SK-N-SH (cell line): ENCODE results near the gene CNTNAP2. TPM values are rescaled to one million over a fixed set of nuclear protein-coding genes. Genes with fewer than 3 reads are reported as not detected.

Source experiments
- CTCF ChIA-PET: fragments of 300-600, 350-600 bp; formaldehyde crosslinking; extraction: SDS; loops from one replicate; lab custom pipeline; 2021; lab: Yijun Ruan, JAX
- POLR2A ChIA-PET: fragments of 350-600 bp; sonication (Branson Sonifier 250); formaldehyde crosslinking; extraction: SDS; loops from one replicate; lab custom pipeline; 2020; ENCODE audit warnings: antibody characterized with exemption, inconsistent platforms; lab: Yijun Ruan, JAX
- DNase-seq: peaks from one replicate; pipeline ENCODE4 v3.0.0; 2012
- H2AFZ ChIP-seq: fragments of 200-600 bp; sonication (generic); 2 replicates; pipeline ENCODE4 v1.8.1; 2016; ENCODE audit warnings: antibody characterized with exemption, mild to moderate bottlenecking, low read depth
- H3F3A ChIP-seq: fragments of 200-600 bp; sonication (generic); replicated peaks from 2 replicates; pipeline ENCODE3; 2016; ENCODE audit warnings: antibody characterized with exemption, mild to moderate bottlenecking; ENCODE audit not compliant: insufficient read depth
- H3K27ac ChIP-seq, 2 experiments: fragments of 200-500 bp in 1 of 2; fragments of 200-600 bp in 1 of 2; sonication (Bioruptor generic) in 1 of 2; sonication (generic), shearing (Covaris generic) in 1 of 2; 2 replicates each; pipeline versions ENCODE4 v1.5.1 to v1.6.1; 2014 to 2016; ENCODE audit warnings: low read depth in 2 of 2, inconsistent platforms in 1 of 2, low read length in 1 of 2, mild to moderate bottlenecking in 1 of 2, mixed read lengths in 1 of 2
- H3K27me3 ChIP-seq: fragments of 200-600 bp; sonication (generic), shearing (Covaris generic); 2 replicates; pipeline ENCODE4 v1.6.1; 2016; ENCODE audit warnings: mixed run types; ENCODE audit not compliant: insufficient read depth
- H3K36me3 ChIP-seq, 2 experiments: fragments of 200-500 bp in 1 of 2; fragments of 200-600 bp in 1 of 2; sonication (Bioruptor generic) in 1 of 2; sonication (generic) in 1 of 2; replicated peaks in 1 of 2; 2 replicates each; pipeline versions ENCODE3 to v1.5.1; 2014 to 2016; ENCODE audit warnings: low read length in 1 of 2, mild to moderate bottlenecking in 1 of 2; ENCODE audit not compliant: insufficient read depth in 2 of 2, control insufficient read depth in 1 of 2
- H3K4me1 ChIP-seq, 2 experiments: fragments of 200-500 bp in 1 of 2; fragments of 200-600 bp in 1 of 2; sonication (Bioruptor generic) in 1 of 2; sonication (generic), shearing (Covaris generic) in 1 of 2; 2 replicates each; pipeline versions ENCODE4 v1.5.1 to v1.6.1; 2014 to 2016; ENCODE audit warnings: low read depth in 1 of 2, low read length in 1 of 2, mixed run types in 1 of 2; ENCODE audit not compliant: insufficient read depth in 2 of 2, control insufficient read depth in 1 of 2
- H3K4me2 ChIP-seq: fragments of 200-600 bp; sonication (generic), shearing (Covaris generic); 2 replicates; pipeline ENCODE4 v1.6.1; 2017; ENCODE audit warnings: mixed run types
- H3K4me3 ChIP-seq, 2 experiments: fragments of 200-500 bp in 1 of 2; fragments of 200-600 bp in 1 of 2; sonication (Bioruptor generic) in 1 of 2; sonication (generic), shearing (Covaris generic) in 1 of 2; 2 replicates each; pipeline versions ENCODE4 v1.5.1 to v1.8.1; 2014 to 2016; ENCODE audit warnings: low read depth in 2 of 2, inconsistent platforms in 1 of 2, low read length in 1 of 2, mild to moderate bottlenecking in 1 of 2, mixed read lengths in 1 of 2, moderate library complexity in 1 of 2
- H3K79me2 ChIP-seq: fragments of 200-600 bp; sonication (generic); 2 replicates; pipeline ENCODE4 v1.8.1; 2017; ENCODE audit warnings: mild to moderate bottlenecking; ENCODE audit not compliant: insufficient read depth
- H3K9ac ChIP-seq: fragments of 200-600 bp; sonication (generic); 2 replicates; pipeline ENCODE4 v1.6.1; 2017; ENCODE audit warnings: mixed run types
- H3K9me2 ChIP-seq: fragments of 200-600 bp; sonication (generic); 2 replicates; pipeline ENCODE4 v1.6.1; 2017; ENCODE audit warnings: mixed run types
- H3K9me3 ChIP-seq: fragments of 200-600 bp; sonication (generic); 2 replicates; pipeline ENCODE4 v1.6.1; 2017; ENCODE audit warnings: mixed run types, mild to moderate bottlenecking, moderate library complexity
- H4K20me1 ChIP-seq: fragments of 200-600 bp; sonication (generic); 2 replicates; pipeline ENCODE4 v1.6.1; 2017; ENCODE audit warnings: mild to moderate bottlenecking, mixed run types; ENCODE audit not compliant: insufficient read depth
- CHD2 ChIP-seq: fragments of 150-350 bp; IDR thresholded peaks from 2 replicates; pipeline ENCODE4 v1.6.1; 2018; ENCODE audit warnings: low read length; ENCODE audit not compliant: partially characterized antibody
- ELF1 ChIP-seq: IDR thresholded peaks from 2 replicates; pipeline ENCODE4 v1.4.0; 2012
- EZH2phosphoT487 ChIP-seq: fragments of 200-600 bp; sonication (generic); IDR thresholded peaks from 2 replicates; pipeline ENCODE4 v1.6.1; 2017; ENCODE audit warnings: low read depth, mixed run types, mild to moderate bottlenecking, antibody characterized with exemption, moderate library complexity, borderline replicate concordance
- FOXJ3 ChIP-seq: sonication (generic); formaldehyde crosslinking; IDR thresholded peaks from 2 replicates; pipeline ENCODE4 v1.5.1; 2020; ENCODE audit warnings: mild to moderate bottlenecking, missing genetic modification reagents
- FOXM1 ChIP-seq: IDR thresholded peaks from 2 replicates; pipeline ENCODE4 v1.4.0; 2012; ENCODE audit warnings: low read depth, mild to moderate bottlenecking
- GABPA ChIP-seq: IDR thresholded peaks from 2 replicates; pipeline ENCODE4 v1.4.0; 2012; ENCODE audit warnings: low read depth, mild to moderate bottlenecking
- MEF2A ChIP-seq: IDR thresholded peaks from 2 replicates; pipeline ENCODE4 v1.4.0; 2012; ENCODE audit warnings: low read depth, borderline replicate concordance
- MXI1 ChIP-seq: IDR thresholded peaks from 2 replicates; pipeline ENCODE4 v1.6.1; 2012; ENCODE audit warnings: mild to moderate bottlenecking, low read depth, low read length, improper control_type of control experiment
- NFIC ChIP-seq: IDR thresholded peaks from 2 replicates; pipeline ENCODE4 v1.4.0; 2012; ENCODE audit warnings: borderline replicate concordance
- PBX3 ChIP-seq: IDR thresholded peaks from 2 replicates; pipeline ENCODE4; 2012
- POLR2AphosphoS5 ChIP-seq: IDR thresholded peaks from 2 replicates; pipeline ENCODE4 v1.6.1; 2012; ENCODE audit warnings: low read depth, low read length
- RAD21 ChIP-seq: IDR thresholded peaks from 2 replicates; pipeline ENCODE4 v1.6.1; 2012; ENCODE audit warnings: mild to moderate bottlenecking, low read length
- RCOR1 ChIP-seq: fragments of 150-350 bp; IDR thresholded peaks from 2 replicates; pipeline ENCODE4 v1.6.1; 2017; ENCODE audit warnings: antibody characterized with exemption, low read length
- RFX5 ChIP-seq: IDR thresholded peaks from 2 replicates; pipeline ENCODE4 v1.6.1; 2012; ENCODE audit warnings: mild to moderate bottlenecking, improper control_type of control experiment, low read length
- SMC3 ChIP-seq: IDR thresholded peaks from 2 replicates; pipeline ENCODE4 v1.6.1; 2012; ENCODE audit warnings: low read depth, low read length, improper control_type of control experiment
- TAF1 ChIP-seq: IDR thresholded peaks from 2 replicates; pipeline ENCODE4 v1.6.1; 2012; ENCODE audit warnings: low read depth, mild to moderate bottlenecking, low read length, moderate library complexity, borderline replicate concordance
- TCF12 ChIP-seq: IDR thresholded peaks from 2 replicates; pipeline ENCODE4 v1.4.0; 2012
- USF2 ChIP-seq: fragments of 150-350 bp; IDR thresholded peaks from 2 replicates; pipeline ENCODE4 v1.6.1; 2017; ENCODE audit warnings: antibody characterized with exemption, low read length, low read depth, borderline replicate concordance
- YY1 ChIP-seq: IDR thresholded peaks from 2 replicates; pipeline ENCODE4 v1.4.0; 2012; ENCODE audit warnings: low read depth, mild to moderate bottlenecking
- WGBS: methylation state at CpG from one replicate; pipeline ENCODE4 v1.1.6; 2017; ENCODE audit warnings: low lambda C conversion rate; 5-methylcytosine and 5-hydroxymethylcytosine counted together
- polyA plus RNA-seq, 3 experiments: library from polyadenylated mRNA; depleted of rRNA; stranded (reverse); fragments of >200 nt; gene quantifications; 2 replicates each; pipeline ENCODE4 v1.2.3, GENCODE V29; 2012
- TF ChIP-seq, protein P1 (sequence below): fragments of 200-600 bp; sonication (generic); IDR thresholded peaks from 2 replicates; pipeline ENCODE4 v1.6.1; 2017; ENCODE audit warnings: antibody characterized with exemption, mild to moderate bottlenecking, moderate library complexity
- TF ChIP-seq, protein P2 (sequence below): fragments of 150-350 bp; IDR thresholded peaks from 2 replicates; pipeline ENCODE4 v1.6.1; 2016; ENCODE audit warnings: mild to moderate bottlenecking, low read depth, low read length

The CNTNAP2 gene
- polyA plus RNA-seq, 1 of the 3 experiments (the other 2 are of a cell fraction) = 3.4 TPM

- Histone ChIP-seq H3K27ac (no peak overlapping the region), H3K27me3 (no peaks in the 10 kb centered on the region), H4K20me1 (no peaks in the 10 kb centered on the region), H3K4me3 (no peak overlapping the region), H3K9me3 (no peaks in the 10 kb centered on the region)
- POLR2A ChIA-PET = no interaction called here
- WGBS = 35% methylated on average over 4 of the region's 4 CpGs
- DNase-seq = no peak
- TF ChIP-seq PBX3 (no peak), YY1 (no peak), RFX5 (no peak), TAF1 (no peak), FOXM1 (no peak), FOXJ3 (no peak), MXI1 (no peak), SMC3 (no peak), POLR2AphosphoS5 (no peak), ELF1 (no peak)
- TF ChIP-seq, protein P1, sequence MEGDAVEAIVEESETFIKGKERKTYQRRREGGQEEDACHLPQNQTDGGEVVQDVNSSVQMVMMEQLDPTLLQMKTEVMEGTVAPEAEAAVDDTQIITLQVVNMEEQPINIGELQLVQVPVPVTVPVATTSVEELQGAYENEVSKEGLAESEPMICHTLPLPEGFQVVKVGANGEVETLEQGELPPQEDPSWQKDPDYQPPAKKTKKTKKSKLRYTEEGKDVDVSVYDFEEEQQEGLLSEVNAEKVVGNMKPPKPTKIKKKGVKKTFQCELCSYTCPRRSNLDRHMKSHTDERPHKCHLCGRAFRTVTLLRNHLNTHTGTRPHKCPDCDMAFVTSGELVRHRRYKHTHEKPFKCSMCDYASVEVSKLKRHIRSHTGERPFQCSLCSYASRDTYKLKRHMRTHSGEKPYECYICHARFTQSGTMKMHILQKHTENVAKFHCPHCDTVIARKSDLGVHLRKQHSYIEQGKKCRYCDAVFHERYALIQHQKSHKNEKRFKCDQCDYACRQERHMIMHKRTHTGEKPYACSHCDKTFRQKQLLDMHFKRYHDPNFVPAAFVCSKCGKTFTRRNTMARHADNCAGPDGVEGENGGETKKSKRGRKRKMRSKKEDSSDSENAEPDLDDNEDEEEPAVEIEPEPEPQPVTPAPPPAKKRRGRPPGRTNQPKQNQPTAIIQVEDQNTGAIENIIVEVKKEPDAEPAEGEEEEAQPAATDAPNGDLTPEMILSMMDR = no peak
- TF ChIP-seq, all 33 proteins: peak for 0
- Histone ChIP-seq H3K9me2 (no peaks in the 10 kb centered on the region), H3K36me3 (no peaks in the 10 kb centered on the region), H2AFZ (no peak overlapping the region), H3K4me2 (no peak overlapping the region), H3F3A (no peaks in the 10 kb centered on the region), H3K9ac (no peak overlapping the region), H3K79me2 (no peaks in the 10 kb centered on the region), H3K4me1 (no peaks in the 10 kb centered on the region)
- CTCF ChIA-PET = interaction anchor here (1.7 kb wide), 1 partner anchor 21 kb away, joined by 5 read pairs; no protein-coding TSS in a partner anchor
These were observed 2004.8 kb downstream of the CNTNAP2 start for GRCh38 chr7:148121401-148121800.

DNA sequence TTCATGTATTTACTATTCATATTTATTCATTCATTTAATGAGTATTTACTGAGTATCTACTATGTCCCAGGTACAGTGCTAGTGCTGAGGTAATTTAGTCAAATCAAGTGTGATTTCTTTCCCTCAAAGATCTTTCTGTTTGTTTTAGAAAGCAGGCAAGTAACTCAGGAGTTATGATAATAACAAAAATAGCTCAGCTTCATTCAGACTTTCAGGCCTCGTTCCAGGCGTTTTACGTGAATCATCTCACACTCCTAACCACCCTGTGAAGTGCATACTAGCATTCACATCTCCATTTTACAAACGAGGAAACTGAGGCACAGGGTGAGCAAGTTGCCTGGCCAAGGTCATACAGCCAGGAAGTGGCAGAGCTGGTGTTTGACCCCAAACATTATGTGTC lies 2005.2 kb downstream of the CNTNAP2 start:
- H3K27ac ChIP-seq = no peak overlapping the region
- no peak for DNase-seq
- H3K36me3 ChIP-seq = no peaks in the 10 kb centered on the region
- ChIA-PET CTCF (interaction anchor here (1.7 kb wide), 1 partner anchor 21 kb away, joined by 5 read pairs; no protein-coding TSS in a partner anchor), POLR2A (no interaction called here)
- no peaks in the 10 kb centered on the region for H3K79me2 ChIP-seq
- H2AFZ ChIP-seq = no peak overlapping the region
- H3K4me1 ChIP-seq = no peaks in the 10 kb centered on the region
- no peaks in the 10 kb centered on the region for H3K9me2 ChIP-seq
- no peaks in the 10 kb centered on the region for H3F3A ChIP-seq
- WGBS = 57% methylated on average over 4 of the region's 4 CpGs
- H3K9ac ChIP-seq = no peak overlapping the region
- no peak overlapping the region for H3K4me2 ChIP-seq
- H3K9me3 ChIP-seq = no peaks in the 10 kb centered on the region
- no peaks in the 10 kb centered on the region for H4K20me1 ChIP-seq
- no peaks in the 10 kb centered on the region for H3K27me3 ChIP-seq
- no peak overlapping the region for H3K4me3 ChIP-seq
- TF ChIP-seq RCOR1 (no peak), TAF1 (no peak), GABPA (no peak), EZH2phosphoT487 (no peak), MEF2A (no peak), SMC3 (no peak), ELF1 (no peak), MXI1 (no peak), YY1 (no peak), NFIC (no peak), TCF12 (no peak), CHD2 (no peak), USF2 (no peak), FOXM1 (no peak), RAD21 (no peak), FOXJ3 (no peak)
- TF ChIP-seq, protein P1 = no peak
- TF ChIP-seq, protein P2, sequence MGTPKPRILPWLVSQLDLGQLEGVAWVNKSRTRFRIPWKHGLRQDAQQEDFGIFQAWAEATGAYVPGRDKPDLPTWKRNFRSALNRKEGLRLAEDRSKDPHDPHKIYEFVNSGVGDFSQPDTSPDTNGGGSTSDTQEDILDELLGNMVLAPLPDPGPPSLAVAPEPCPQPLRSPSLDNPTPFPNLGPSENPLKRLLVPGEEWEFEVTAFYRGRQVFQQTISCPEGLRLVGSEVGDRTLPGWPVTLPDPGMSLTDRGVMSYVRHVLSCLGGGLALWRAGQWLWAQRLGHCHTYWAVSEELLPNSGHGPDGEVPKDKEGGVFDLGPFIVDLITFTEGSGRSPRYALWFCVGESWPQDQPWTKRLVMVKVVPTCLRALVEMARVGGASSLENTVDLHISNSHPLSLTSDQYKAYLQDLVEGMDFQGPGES = no peak
